HepG2 (cell line): ENCODE results near the gene MSI2. TPM values are rescaled to one million over a fixed set of nuclear protein-coding genes. Genes with fewer than 3 reads are reported as not detected.

Experiments used
- ATAC-seq: fragments of 200-7000 bp; cut with Tn5 transposase; 3 replicates; pipeline ENCODE4 v1.9.1; 2020; ENCODE audit warnings: mild to moderate bottlenecking, moderate library complexity
- BruUV-seq: library from RNA; stranded (reverse); fragments of 400-500 nt; replicated peaks from 2 replicates; lab custom pipeline; 2021; lab: Mats Ljungman, UMichigan
- CTCF ChIA-PET: fragments of 300-600 bp; formaldehyde crosslinking; extraction: SDS; loops from one replicate; lab custom pipeline; 2021; ENCODE audit warnings: low total read pairs, inconsistent platforms, low intra/inter-chr PET ratio; lab: Yijun Ruan, JAX
- POLR2A ChIA-PET: fragments of 350-600 bp; sonication (Branson Sonifier 250); formaldehyde crosslinking; loops from one replicate; lab custom pipeline; 2020; ENCODE audit warnings: antibody characterized with exemption, inconsistent platforms; lab: Yijun Ruan, JAX
- DNase-seq: peaks from one replicate; pipeline ENCODE4 v3.0.0-alpha.2; 2015; ENCODE audit warnings: low spot score
- FAIRE-seq: peaks from 3 replicates; lab custom pipeline; 2011; peaks lifted over from hg19 to GRCh38; lab: Jason Lieb, UNC
- H2AFZ ChIP-seq: one replicate; pipeline ENCODE4 v1.6.1; 2011; ENCODE audit warnings: low read length, inconsistent platforms
- H3K27ac ChIP-seq: fragments of 300-600 bp; 3 replicates; pipeline ENCODE4 v1.8.0; 2011; ENCODE audit warnings: mixed run types, mild to moderate bottlenecking, mixed read lengths, low read length, inconsistent platforms; ENCODE audit not compliant: insufficient read depth; ENCODE audit errors: extremely low read length
- H3K27me3 ChIP-seq, 2 experiments: fragments of 200-600 bp in 1 of 2; 2 replicates in 1 of 2; 3 replicates in 1 of 2; pipeline versions ENCODE4 v1.6.0 to v1.8.0; 2011; ENCODE audit warnings: low read length in 2 of 2, mild to moderate bottlenecking in 2 of 2, moderate library complexity in 2 of 2, inconsistent platforms in 1 of 2; ENCODE audit not compliant: insufficient read depth in 2 of 2, control insufficient read depth in 1 of 2
- H3K36me3 ChIP-seq, 2 experiments: fragments of 200-600 bp in 1 of 2; replicated peaks in 1 of 2; 2 replicates in 1 of 2; 3 replicates in 1 of 2; pipeline versions ENCODE4 v1.5.1 to v1.8.0; 2011; ENCODE audit warnings: low read length in 2 of 2, inconsistent platforms in 1 of 2; ENCODE audit not compliant: insufficient read depth in 2 of 2, control insufficient read depth in 1 of 2
- H3K4me1 ChIP-seq: 2 replicates; pipeline ENCODE4 v1.5.1; 2012; ENCODE audit warnings: low read length, inconsistent platforms; ENCODE audit not compliant: insufficient read depth
- H3K4me2 ChIP-seq: 2 replicates; pipeline ENCODE4 v1.6.0; 2011; ENCODE audit warnings: low read depth, low read length, inconsistent platforms
- H3K4me3 ChIP-seq, 3 experiments: fragments of 200-600 bp in 1 of 3; sonication (generic), shearing (Covaris generic) in 1 of 3; replicated peaks in 1 of 3; 2 replicates each; pipeline ENCODE4 v1.5.1; 2011 to 2016; ENCODE audit warnings: low read length in 3 of 3, inconsistent platforms in 2 of 3, low read depth in 2 of 3, mild to moderate bottlenecking in 2 of 3, control low read depth in 1 of 3, mixed read lengths in 1 of 3; ENCODE audit not compliant: insufficient read depth in 1 of 3
- H3K79me2 ChIP-seq: one replicate; pipeline ENCODE4 v1.6.1; 2011; ENCODE audit warnings: low read length, inconsistent platforms; ENCODE audit not compliant: insufficient read depth
- H3K9ac ChIP-seq: 2 replicates; pipeline ENCODE4 v1.6.0; 2011; ENCODE audit warnings: mild to moderate bottlenecking, low read depth, low read length, inconsistent platforms; ENCODE audit not compliant: insufficient read depth
- H3K9me3 ChIP-seq: 2 replicates; pipeline ENCODE4 v1.5.1; 2012; ENCODE audit warnings: mild to moderate bottlenecking, low read length
- H4K20me1 ChIP-seq: 2 replicates; pipeline ENCODE4 v1.6.0; 2011; ENCODE audit warnings: inconsistent platforms, mild to moderate bottlenecking, low read length, moderate library complexity; ENCODE audit not compliant: insufficient read depth
- ASH2L ChIP-seq: fragments of 300-600, 200-600 bp; sonication (generic); IDR thresholded peaks from 2 replicates; pipeline ENCODE4 v1.7.0; 2017; ENCODE audit warnings: low read depth, mild to moderate bottlenecking, moderate library complexity, mixed read lengths, low read length; ENCODE audit not compliant: insufficient read length
- CHD4 ChIP-seq: fragments of 200-600 bp; sonication (generic); IDR thresholded peaks from 2 replicates; pipeline ENCODE4 v1.7.0; 2017; ENCODE audit warnings: mild to moderate bottlenecking, low read length, borderline replicate concordance
- KLF9 ChIP-seq: IDR thresholded peaks from 2 replicates; pipeline ENCODE4 v1.6.1; 2016; ENCODE audit warnings: low read depth
- SMYD3 ChIP-seq: sonication (generic); formaldehyde crosslinking; IDR thresholded peaks from 2 replicates; pipeline ENCODE4 v1.8.1; 2023; ENCODE audit warnings: mild to moderate bottlenecking, missing genetic modification reagents
- XBP1 ChIP-seq: sonication (generic); formaldehyde crosslinking; IDR thresholded peaks from 2 replicates; pipeline ENCODE4 v1.5.0; 2020; ENCODE audit warnings: missing genetic modification reagents
- ZKSCAN5 ChIP-seq: sonication (generic); formaldehyde crosslinking; IDR thresholded peaks from 2 replicates; pipeline ENCODE4 v1.5.1; 2020; ENCODE audit warnings: mild to moderate bottlenecking, missing genetic modification reagents
- WGBS: methylation state at CpG from one replicate; pipeline ENCODE4 v1.1.6; 2017; ENCODE audit warnings: low lambda C conversion rate; 5-methylcytosine and 5-hydroxymethylcytosine counted together
- in situ Hi-C: cut with HindIII; loops from 2 replicates; pipeline ENCODE4 v1.10.0; 2017; ENCODE audit warnings: low pct_unique_long_range_greater_than_20kb; ENCODE audit not compliant: extremely low pct_ligation_motif_present
- intact Hi-C: fragments of 100-400 bp; cut with micrococcal nuclease; formaldehyde crosslinking; loops from one replicate; pipeline ENCODE4 v1.10.0; 2022; ENCODE audit not compliant: unreplicated experiment
- polyA plus RNA-seq, 8 experiments: library from polyadenylated mRNA; depleted of rRNA in 3 of 8; stranded (reverse) in 7 of 8; unstranded in 1 of 8; fragments of >200 nt; fragmentation: Illumina TruSeq in 4 of 8; extraction: Trizol in 4 of 8; gene quantifications; 2 replicates each; pipeline versions ENCODE4 v1.2.1 to v1.2.3, GENCODE V29; 2011 to 2016; ENCODE audit warnings: low read depth in 4 of 8, missing spikeins in 1 of 8, mixed read lengths in 1 of 8; ENCODE audit not compliant: insufficient read depth in 1 of 8
- total RNA-seq, 5 experiments: library from RNA; depleted of rRNA; stranded (reverse); fragments of >200 nt; fragmentation: Illumina TruSeq; extraction: Trizol; gene quantifications; 2 replicates each; pipeline ENCODE4 v1.2.3, GENCODE V29; 2016; ENCODE audit warnings: low read depth in 1 of 5
- TF ChIP-seq, protein P1 (sequence below): IDR thresholded peaks from 2 replicates; pipeline ENCODE4 v1.6.1; 2012; ENCODE audit warnings: inconsistent platforms
- TF ChIP-seq, protein P2 (sequence below): sonication (generic); formaldehyde crosslinking; IDR thresholded peaks from 2 replicates; pipeline ENCODE4 v1.4.0; 2020; ENCODE audit warnings: missing genetic modification reagents
- TF ChIP-seq, protein P3 (sequence below): sonication (generic); formaldehyde crosslinking; IDR thresholded peaks from 2 replicates; pipeline ENCODE4 v1.4.0; 2020; ENCODE audit warnings: missing genetic modification reagents
- TF ChIP-seq, protein P4 (sequence below): sonication (generic); formaldehyde crosslinking; IDR thresholded peaks from 2 replicates; pipeline ENCODE4 v1.4.0; 2020; ENCODE audit warnings: missing genetic modification reagents
- TF ChIP-seq, protein P5 (sequence below): sonication (generic); formaldehyde crosslinking; IDR thresholded peaks from 2 replicates; pipeline ENCODE4 v1.4.0; 2020; ENCODE audit warnings: missing genetic modification reagents

MSI2 gene
- total and polyA plus RNA-seq, 2 of the 13 experiments (the other 11 are each of a cell fraction or from before 2014, with no cell fraction given) = 77.5 to 78.4 TPM

DNA sequence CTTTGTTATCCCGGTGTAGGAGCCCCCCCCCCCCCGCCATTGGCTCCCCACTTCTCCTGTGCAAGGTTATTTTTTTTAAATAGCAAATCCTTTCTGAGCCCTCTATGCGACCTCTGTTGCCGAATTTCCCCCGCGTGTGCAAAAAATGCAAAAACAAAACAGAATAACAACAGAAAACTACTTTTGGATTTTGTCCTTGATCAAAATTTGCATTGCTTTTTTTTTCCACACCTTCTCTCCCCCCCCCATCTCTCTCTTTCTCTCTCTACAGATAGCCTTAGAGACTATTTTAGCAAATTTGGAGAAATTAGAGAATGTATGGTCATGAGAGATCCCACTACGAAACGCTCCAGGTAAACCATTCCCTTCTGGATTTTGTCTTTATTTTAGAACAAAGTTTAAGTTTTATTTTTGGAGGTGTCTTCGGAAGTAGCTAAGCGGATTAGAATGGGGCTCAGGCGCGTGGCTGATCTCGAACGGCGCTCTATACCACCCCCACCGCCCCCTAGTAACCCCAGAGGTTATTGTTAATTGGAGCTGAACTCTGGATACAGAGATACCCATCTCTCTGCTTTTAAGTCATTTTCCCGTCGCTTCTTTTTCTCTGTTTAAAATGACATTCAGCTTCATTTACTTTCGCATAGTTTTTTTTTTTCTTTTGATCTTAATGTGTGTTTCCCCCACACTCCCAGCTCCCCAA, 1.0 kb downstream of the MSI2 start:
- TF ChIP-seq, protein P1, sequence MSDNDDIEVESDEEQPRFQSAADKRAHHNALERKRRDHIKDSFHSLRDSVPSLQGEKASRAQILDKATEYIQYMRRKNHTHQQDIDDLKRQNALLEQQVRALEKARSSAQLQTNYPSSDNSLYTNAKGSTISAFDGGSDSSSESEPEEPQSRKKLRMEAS = no peak
- no peak for TF ChIP-seq KLF9 (CRISPR knock-in tag)
- peak; percentile 40 for TF ChIP-seq ASH2L
- TF ChIP-seq ZKSCAN5 (CRISPR knock-in tag) = no peak
- TF ChIP-seq, protein P2, sequence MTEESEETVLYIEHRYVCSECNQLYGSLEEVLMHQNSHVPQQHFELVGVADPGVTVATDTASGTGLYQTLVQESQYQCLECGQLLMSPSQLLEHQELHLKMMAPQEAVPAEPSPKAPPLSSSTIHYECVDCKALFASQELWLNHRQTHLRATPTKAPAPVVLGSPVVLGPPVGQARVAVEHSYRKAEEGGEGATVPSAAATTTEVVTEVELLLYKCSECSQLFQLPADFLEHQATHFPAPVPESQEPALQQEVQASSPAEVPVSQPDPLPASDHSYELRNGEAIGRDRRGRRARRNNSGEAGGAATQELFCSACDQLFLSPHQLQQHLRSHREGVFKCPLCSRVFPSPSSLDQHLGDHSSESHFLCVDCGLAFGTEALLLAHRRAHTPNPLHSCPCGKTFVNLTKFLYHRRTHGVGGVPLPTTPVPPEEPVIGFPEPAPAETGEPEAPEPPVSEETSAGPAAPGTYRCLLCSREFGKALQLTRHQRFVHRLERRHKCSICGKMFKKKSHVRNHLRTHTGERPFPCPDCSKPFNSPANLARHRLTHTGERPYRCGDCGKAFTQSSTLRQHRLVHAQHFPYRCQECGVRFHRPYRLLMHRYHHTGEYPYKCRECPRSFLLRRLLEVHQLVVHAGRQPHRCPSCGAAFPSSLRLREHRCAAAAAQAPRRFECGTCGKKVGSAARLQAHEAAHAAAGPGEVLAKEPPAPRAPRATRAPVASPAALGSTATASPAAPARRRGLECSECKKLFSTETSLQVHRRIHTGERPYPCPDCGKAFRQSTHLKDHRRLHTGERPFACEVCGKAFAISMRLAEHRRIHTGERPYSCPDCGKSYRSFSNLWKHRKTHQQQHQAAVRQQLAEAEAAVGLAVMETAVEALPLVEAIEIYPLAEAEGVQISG (CRISPR knock-in tag) = 0 out of 2 replicates have a peak, but pooled peaks have one; percentile 7
- 0 out of 2 replicates have a peak, but pooled peaks have one; percentile 36 for TF ChIP-seq SMYD3 (CRISPR knock-in tag)
- TF ChIP-seq, protein P3, sequence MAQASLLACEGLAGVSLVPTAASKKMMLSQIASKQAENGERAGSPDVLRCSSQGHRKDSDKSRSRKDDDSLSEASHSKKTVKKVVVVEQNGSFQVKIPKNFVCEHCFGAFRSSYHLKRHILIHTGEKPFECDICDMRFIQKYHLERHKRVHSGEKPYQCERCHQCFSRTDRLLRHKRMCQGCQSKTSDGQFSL = peak; percentile 61; the same call in 1 of the 2 replicates
- TF ChIP-seq XBP1 (CRISPR knock-in tag) = no peak
- TF ChIP-seq, protein P4, sequence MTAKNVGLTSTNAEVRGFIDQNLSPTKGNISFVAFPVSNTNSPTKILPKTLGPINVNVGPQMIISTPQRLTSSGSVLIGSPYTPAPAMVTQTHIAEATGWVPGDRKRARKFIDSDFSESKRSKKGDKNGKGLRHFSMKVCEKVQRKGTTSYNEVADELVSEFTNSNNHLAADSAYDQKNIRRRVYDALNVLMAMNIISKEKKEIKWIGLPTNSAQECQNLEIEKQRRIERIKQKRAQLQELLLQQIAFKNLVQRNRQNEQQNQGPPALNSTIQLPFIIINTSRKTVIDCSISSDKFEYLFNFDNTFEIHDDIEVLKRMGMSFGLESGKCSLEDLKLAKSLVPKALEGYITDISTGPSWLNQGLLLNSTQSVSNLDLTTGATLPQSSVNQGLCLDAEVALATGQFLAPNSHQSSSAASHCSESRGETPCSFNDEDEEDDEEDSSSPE (CRISPR knock-in tag) = 0 out of 2 replicates have a peak, but pooled peaks have one; percentile 8
- TF ChIP-seq CHD4 = 0 out of 2 replicates have a peak, but pooled peaks have one; percentile 20
- TF ChIP-seq, protein P5, sequence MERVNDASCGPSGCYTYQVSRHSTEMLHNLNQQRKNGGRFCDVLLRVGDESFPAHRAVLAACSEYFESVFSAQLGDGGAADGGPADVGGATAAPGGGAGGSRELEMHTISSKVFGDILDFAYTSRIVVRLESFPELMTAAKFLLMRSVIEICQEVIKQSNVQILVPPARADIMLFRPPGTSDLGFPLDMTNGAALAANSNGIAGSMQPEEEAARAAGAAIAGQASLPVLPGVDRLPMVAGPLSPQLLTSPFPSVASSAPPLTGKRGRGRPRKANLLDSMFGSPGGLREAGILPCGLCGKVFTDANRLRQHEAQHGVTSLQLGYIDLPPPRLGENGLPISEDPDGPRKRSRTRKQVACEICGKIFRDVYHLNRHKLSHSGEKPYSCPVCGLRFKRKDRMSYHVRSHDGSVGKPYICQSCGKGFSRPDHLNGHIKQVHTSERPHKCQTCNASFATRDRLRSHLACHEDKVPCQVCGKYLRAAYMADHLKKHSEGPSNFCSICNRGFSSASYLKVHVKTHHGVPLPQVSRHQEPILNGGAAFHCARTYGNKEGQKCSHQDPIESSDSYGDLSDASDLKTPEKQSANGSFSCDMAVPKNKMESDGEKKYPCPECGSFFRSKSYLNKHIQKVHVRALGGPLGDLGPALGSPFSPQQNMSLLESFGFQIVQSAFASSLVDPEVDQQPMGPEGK (CRISPR knock-in tag) = peak; percentile 16; the same call in 1 of the 2 replicates
- H3K9ac ChIP-seq = peak overlapping the region; percentile 79
- peak overlapping the region; percentile 94 for H3K4me2 ChIP-seq
- H3K36me3 ChIP-seq = peaks cover 4 to 25% of the 10 kb centered on the region in 2 experiments; a peak in 4 of 5 replicates
- H3K4me3 ChIP-seq = peak overlapping the region; percentile 75 to 95 (median 79)
- WGBS = under 1% methylated on average over 19 of the region's 19 CpGs
- in situ Hi-C loops = no loop called here
- POLR2A ChIA-PET = interaction anchor here (0.6 to 2.7 kb wide), 14 partner anchors 10 to 304 kb away, joined by 3 to 20 read pairs (median 4); no protein-coding TSS in a partner anchor
- CTCF ChIA-PET = no interaction called here
- H3K79me2 ChIP-seq = peaks cover 51% of the 10 kb centered on the region
- no peak for DNase-seq
- no peak for ATAC-seq
- peaks cover 67% of the 10 kb centered on the region for H3K4me1 ChIP-seq
- peak overlapping the region; percentile 63 for H3K27ac ChIP-seq
- no peak overlapping the region for H2AFZ ChIP-seq
- no peaks in the 10 kb centered on the region for H3K9me3 ChIP-seq
- no peak for FAIRE-seq
- intact Hi-C loops = no loop called here
- BruUV-seq = no TSS peak
- no peaks in the 10 kb centered on the region for H4K20me1 ChIP-seq
- no peaks in the 10 kb centered on the region for H3K27me3 ChIP-seq
